Neural cell (in vitro differentiated cells): ENCODE data around the gene MSI1. TPM values are rescaled to one million over a fixed set of nuclear protein-coding genes. Genes with fewer than 3 reads are reported as not detected.

ENCODE experiments used
- H2AFZ ChIP-seq: fragments of 200-600, 300-800 bp; sonication (generic), shearing (Covaris generic); 2 replicates; pipeline ENCODE4 v1.6.0; 2014; ENCODE audit warnings: low read depth, mild to moderate bottlenecking, antibody characterized with exemption, low read length, moderate library complexity
- H3F3A ChIP-seq: fragments of 200-600 bp; shearing (Covaris generic); 2 replicates; pipeline ENCODE4 v1.6.1; 2016; ENCODE audit warnings: mild to moderate bottlenecking, moderate library complexity, mixed read lengths, antibody characterized with exemption, low read length; ENCODE audit not compliant: insufficient read depth, poor library complexity, severe bottlenecking
- H3K27ac ChIP-seq: fragments of 200-600, 300-800 bp; sonication (generic), shearing (Covaris generic); 2 replicates; pipeline ENCODE4 v1.5.1; 2014; ENCODE audit warnings: mild to moderate bottlenecking, low read length, moderate library complexity
- H3K27me3 ChIP-seq: fragments of 300-800, 200-600 bp; sonication (generic), shearing (Covaris generic); 2 replicates; pipeline ENCODE4 v1.6.0; 2014; ENCODE audit warnings: mild to moderate bottlenecking, low read depth, low read length, moderate library complexity; ENCODE audit not compliant: insufficient read depth
- H3K36me3 ChIP-seq: fragments of 300-800, 200-600 bp; sonication (generic), shearing (Covaris generic); 2 replicates; pipeline ENCODE4 v1.5.1; 2014; ENCODE audit warnings: mild to moderate bottlenecking, antibody characterized with exemption, low read length, moderate library complexity; ENCODE audit not compliant: insufficient read depth
- H3K4me2 ChIP-seq: fragments of 300-800, 200-600 bp; sonication (generic), shearing (Covaris generic); 2 replicates; pipeline ENCODE4 v1.6.0; 2014; ENCODE audit warnings: mild to moderate bottlenecking, low read length
- H3K4me3 ChIP-seq: fragments of 300-800, 200-600 bp; sonication (generic), shearing (Covaris generic); 2 replicates; pipeline ENCODE4 v1.5.1; 2014; ENCODE audit warnings: mild to moderate bottlenecking, low read length, moderate library complexity
- H3K79me2 ChIP-seq: fragments of 200-600 bp; shearing (Covaris generic); replicated peaks from 2 replicates; pipeline ENCODE4 v1.6.0; 2014; ENCODE audit warnings: mild to moderate bottlenecking, low read length, moderate library complexity; ENCODE audit not compliant: insufficient read depth
- H3K9ac ChIP-seq: fragments of 300-800, 200-600 bp; sonication (generic), shearing (Covaris generic); 2 replicates; pipeline ENCODE4 v1.6.1; 2016; ENCODE audit warnings: mild to moderate bottlenecking, low read length, mixed read lengths
- H3K9me2 ChIP-seq: fragments of 200-600 bp; shearing (Covaris generic); 2 replicates; pipeline ENCODE4 v1.6.1; 2016; ENCODE audit warnings: mild to moderate bottlenecking, low read length, mixed read lengths; ENCODE audit not compliant: insufficient read depth
- H3K9me3 ChIP-seq: fragments of 200-600, 300-800 bp; sonication (generic), shearing (Covaris generic); 2 replicates; pipeline ENCODE4 v1.6.1; 2016; ENCODE audit warnings: mild to moderate bottlenecking, mixed run types, low read length, moderate library complexity, mixed read lengths
- H4K20me1 ChIP-seq: fragments of 200-600 bp; shearing (Covaris generic); 2 replicates; pipeline ENCODE4 v1.6.1; 2016; ENCODE audit warnings: mild to moderate bottlenecking, mixed run types; ENCODE audit not compliant: insufficient read depth
- CTCF ChIP-seq: fragments of 450-650 bp; IDR thresholded peaks from 2 replicates; pipeline ENCODE4 v1.5.1; 2014; ENCODE audit warnings: antibody characterized with exemption, mild to moderate bottlenecking, moderate library complexity; ENCODE audit not compliant: poor library complexity, severe bottlenecking
- EP300 ChIP-seq: fragments of 450-650 bp; conservative IDR thresholded peaks from 2 replicates; pipeline ENCODE4 v1.6.1; 2014; ENCODE audit warnings: antibody characterized with exemption, mild to moderate bottlenecking, moderate library complexity; ENCODE audit not compliant: poor library complexity, severe bottlenecking
- EZH2 ChIP-seq: fragments of 200-600, 300-800 bp; shearing (Covaris generic), sonication (generic); IDR thresholded peaks from 2 replicates; pipeline ENCODE4 v1.6.1; 2014; ENCODE audit warnings: antibody characterized with exemption, low read length, borderline replicate concordance, mild to moderate bottlenecking; ENCODE audit not compliant: insufficient read depth, poor library complexity, severe bottlenecking
- MXI1 ChIP-seq: fragments of 450-650 bp; conservative IDR thresholded peaks from 2 replicates; pipeline ENCODE4 v1.6.1; 2014; ENCODE audit warnings: antibody characterized with exemption, mild to moderate bottlenecking; ENCODE audit not compliant: poor library complexity, severe bottlenecking
- POLR2AphosphoS5 ChIP-seq: IDR thresholded peaks from 2 replicates; pipeline ENCODE4 v1.6.1; 2012
- RAD21 ChIP-seq: fragments of 450-650 bp; conservative IDR thresholded peaks from 2 replicates; pipeline ENCODE4 v1.6.1; 2014; ENCODE audit warnings: antibody characterized with exemption, mild to moderate bottlenecking, moderate library complexity
- SMC3 ChIP-seq: fragments of 450-650 bp; conservative IDR thresholded peaks from 2 replicates; pipeline ENCODE4 v1.6.1; 2014; ENCODE audit warnings: antibody characterized with exemption, mild to moderate bottlenecking, moderate library complexity; ENCODE audit not compliant: poor library complexity
- TAF1 ChIP-seq: IDR thresholded peaks from 2 replicates; pipeline ENCODE4 v1.6.1; 2012; ENCODE audit warnings: low read depth
- polyA plus RNA-seq: library from polyadenylated mRNA; depleted of rRNA; stranded (reverse); fragments of >200 nt; gene quantifications from 2 replicates; pipeline ENCODE4 v1.2.3, GENCODE V29; 2014
- TF ChIP-seq, protein P1 (sequence below): IDR thresholded peaks from 2 replicates; pipeline ENCODE4 v1.6.1; 2012; ENCODE audit warnings: borderline replicate concordance

Gene MSI1
- polyA plus RNA-seq, 1 donor from 2014 or later = 7.5 TPM

GRCh38 chr12:120394483-120395367 lies 25.8 kb upstream of the MSI1 start:
- Histone ChIP-seq H3K9me2 (no peaks in the 10 kb centered on the region), H3K27ac (no peak overlapping the region), H3K4me2 (no peak overlapping the region), H2AFZ (peak overlapping the region; percentile 56), H3F3A (no peaks in the 10 kb centered on the region), H3K27me3 (no peaks in the 10 kb centered on the region), H3K9me3 (no peaks in the 10 kb centered on the region), H3K9ac (peak overlapping the region; percentile 12), H4K20me1 (no peaks in the 10 kb centered on the region), H3K79me2 (no peaks in the 10 kb centered on the region), H3K36me3 (no peaks in the 10 kb centered on the region), H3K4me3 (no peak overlapping the region)
- TF ChIP-seq SMC3 (no peak), RAD21 (no peak), CTCF (no peak), POLR2AphosphoS5 (no peak), MXI1 (no peak), EP300 (no peak), EZH2 (no peak)

DNA sequence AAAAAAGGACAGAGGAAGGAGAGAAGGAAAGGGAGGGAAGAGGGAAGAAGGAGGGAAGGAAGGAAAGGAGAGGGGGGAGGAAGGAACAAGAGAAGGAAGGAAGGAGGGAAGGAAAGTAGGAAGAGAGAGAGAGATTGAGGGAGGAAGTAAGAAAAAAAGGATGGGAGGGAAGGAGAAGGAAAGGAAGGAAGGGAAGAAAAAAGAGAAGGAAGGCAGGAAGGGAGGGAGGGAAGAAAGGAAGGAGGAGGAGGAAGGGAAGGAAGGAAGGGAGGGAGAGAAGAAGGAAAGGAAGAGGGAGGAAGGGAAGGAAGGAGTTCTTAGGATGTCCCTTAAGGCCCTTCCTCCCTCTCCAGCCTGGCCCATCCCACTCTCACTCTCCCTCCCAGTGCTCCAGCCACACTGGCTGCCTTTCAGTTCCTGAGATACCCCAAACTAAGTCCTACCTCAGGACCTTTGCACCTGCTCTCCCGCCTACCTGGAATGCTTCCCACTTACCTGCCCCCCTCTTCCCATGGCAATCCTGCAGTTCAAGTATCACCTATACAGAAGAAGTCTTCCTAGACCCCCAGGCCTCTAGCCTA lies 21.7 kb upstream of the MSI1 start:
- H3F3A ChIP-seq = no peaks in the 10 kb centered on the region
- no peaks in the 10 kb centered on the region for H3K9me2 ChIP-seq
- H3K27ac ChIP-seq = no peak overlapping the region
- H3K79me2 ChIP-seq = no peaks in the 10 kb centered on the region
- no peak overlapping the region for H2AFZ ChIP-seq
- H3K9ac ChIP-seq = no peak overlapping the region
- TF ChIP-seq MXI1 = no peak
- TF ChIP-seq TAF1 = no peak
- no peak for TF ChIP-seq SMC3
- no peak for TF ChIP-seq EZH2
- TF ChIP-seq, protein P1, sequence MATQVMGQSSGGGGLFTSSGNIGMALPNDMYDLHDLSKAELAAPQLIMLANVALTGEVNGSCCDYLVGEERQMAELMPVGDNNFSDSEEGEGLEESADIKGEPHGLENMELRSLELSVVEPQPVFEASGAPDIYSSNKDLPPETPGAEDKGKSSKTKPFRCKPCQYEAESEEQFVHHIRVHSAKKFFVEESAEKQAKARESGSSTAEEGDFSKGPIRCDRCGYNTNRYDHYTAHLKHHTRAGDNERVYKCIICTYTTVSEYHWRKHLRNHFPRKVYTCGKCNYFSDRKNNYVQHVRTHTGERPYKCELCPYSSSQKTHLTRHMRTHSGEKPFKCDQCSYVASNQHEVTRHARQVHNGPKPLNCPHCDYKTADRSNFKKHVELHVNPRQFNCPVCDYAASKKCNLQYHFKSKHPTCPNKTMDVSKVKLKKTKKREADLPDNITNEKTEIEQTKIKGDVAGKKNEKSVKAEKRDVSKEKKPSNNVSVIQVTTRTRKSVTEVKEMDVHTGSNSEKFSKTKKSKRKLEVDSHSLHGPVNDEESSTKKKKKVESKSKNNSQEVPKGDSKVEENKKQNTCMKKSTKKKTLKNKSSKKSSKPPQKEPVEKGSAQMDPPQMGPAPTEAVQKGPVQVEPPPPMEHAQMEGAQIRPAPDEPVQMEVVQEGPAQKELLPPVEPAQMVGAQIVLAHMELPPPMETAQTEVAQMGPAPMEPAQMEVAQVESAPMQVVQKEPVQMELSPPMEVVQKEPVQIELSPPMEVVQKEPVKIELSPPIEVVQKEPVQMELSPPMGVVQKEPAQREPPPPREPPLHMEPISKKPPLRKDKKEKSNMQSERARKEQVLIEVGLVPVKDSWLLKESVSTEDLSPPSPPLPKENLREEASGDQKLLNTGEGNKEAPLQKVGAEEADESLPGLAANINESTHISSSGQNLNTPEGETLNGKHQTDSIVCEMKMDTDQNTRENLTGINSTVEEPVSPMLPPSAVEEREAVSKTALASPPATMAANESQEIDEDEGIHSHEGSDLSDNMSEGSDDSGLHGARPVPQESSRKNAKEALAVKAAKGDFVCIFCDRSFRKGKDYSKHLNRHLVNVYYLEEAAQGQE = no peak
- H3K4me2 ChIP-seq = no peak overlapping the region
- H4K20me1 ChIP-seq = no peaks in the 10 kb centered on the region
- no peaks in the 10 kb centered on the region for H3K27me3 ChIP-seq
- no peak overlapping the region for H3K4me3 ChIP-seq
- H3K9me3 ChIP-seq = no peaks in the 10 kb centered on the region
- no peaks in the 10 kb centered on the region for H3K36me3 ChIP-seq
